Esophagus squamous epithelium (tissue), 4 donors: ENCODE measurements around the gene NDUFA1.

Source experiments
- POLR2A ChIP-seq, 4 donors: fragments of 450-650 bp; IDR thresholded peaks; one replicate each; pipeline ENCODE4 v1.6.1; 2017; ENCODE audit warnings: antibody characterized with exemption in 4 of 4, mild to moderate bottlenecking in 4 of 4, moderate library complexity in 3 of 4
- TF ChIP-seq, protein P1 (sequence below), 6 experiments: fragments of 450-650 bp in 4 of 6; fragments of 200-600 bp in 2 of 6; sonication (generic) in 2 of 6; IDR thresholded peaks; one replicate each; pipeline ENCODE4 v1.5.1; 2016 to 2019; ENCODE audit warnings: antibody characterized with exemption in 6 of 6, mild to moderate bottlenecking in 4 of 6, moderate library complexity in 4 of 6

- TF ChIP-seq, protein P1, sequence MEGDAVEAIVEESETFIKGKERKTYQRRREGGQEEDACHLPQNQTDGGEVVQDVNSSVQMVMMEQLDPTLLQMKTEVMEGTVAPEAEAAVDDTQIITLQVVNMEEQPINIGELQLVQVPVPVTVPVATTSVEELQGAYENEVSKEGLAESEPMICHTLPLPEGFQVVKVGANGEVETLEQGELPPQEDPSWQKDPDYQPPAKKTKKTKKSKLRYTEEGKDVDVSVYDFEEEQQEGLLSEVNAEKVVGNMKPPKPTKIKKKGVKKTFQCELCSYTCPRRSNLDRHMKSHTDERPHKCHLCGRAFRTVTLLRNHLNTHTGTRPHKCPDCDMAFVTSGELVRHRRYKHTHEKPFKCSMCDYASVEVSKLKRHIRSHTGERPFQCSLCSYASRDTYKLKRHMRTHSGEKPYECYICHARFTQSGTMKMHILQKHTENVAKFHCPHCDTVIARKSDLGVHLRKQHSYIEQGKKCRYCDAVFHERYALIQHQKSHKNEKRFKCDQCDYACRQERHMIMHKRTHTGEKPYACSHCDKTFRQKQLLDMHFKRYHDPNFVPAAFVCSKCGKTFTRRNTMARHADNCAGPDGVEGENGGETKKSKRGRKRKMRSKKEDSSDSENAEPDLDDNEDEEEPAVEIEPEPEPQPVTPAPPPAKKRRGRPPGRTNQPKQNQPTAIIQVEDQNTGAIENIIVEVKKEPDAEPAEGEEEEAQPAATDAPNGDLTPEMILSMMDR (IDR thresholded peaks at IDR 0.05), result no peak
- TF ChIP-seq POLR2A (IDR thresholded peaks at IDR 0.05), result no peak
Observed at GRCh38 chrX:119853444-119853843, 18.2 kb upstream of the NDUFA1 start.
